Measurements from ENCODE around the gene BCAS3.

The BCAS3 gene

DNA sequence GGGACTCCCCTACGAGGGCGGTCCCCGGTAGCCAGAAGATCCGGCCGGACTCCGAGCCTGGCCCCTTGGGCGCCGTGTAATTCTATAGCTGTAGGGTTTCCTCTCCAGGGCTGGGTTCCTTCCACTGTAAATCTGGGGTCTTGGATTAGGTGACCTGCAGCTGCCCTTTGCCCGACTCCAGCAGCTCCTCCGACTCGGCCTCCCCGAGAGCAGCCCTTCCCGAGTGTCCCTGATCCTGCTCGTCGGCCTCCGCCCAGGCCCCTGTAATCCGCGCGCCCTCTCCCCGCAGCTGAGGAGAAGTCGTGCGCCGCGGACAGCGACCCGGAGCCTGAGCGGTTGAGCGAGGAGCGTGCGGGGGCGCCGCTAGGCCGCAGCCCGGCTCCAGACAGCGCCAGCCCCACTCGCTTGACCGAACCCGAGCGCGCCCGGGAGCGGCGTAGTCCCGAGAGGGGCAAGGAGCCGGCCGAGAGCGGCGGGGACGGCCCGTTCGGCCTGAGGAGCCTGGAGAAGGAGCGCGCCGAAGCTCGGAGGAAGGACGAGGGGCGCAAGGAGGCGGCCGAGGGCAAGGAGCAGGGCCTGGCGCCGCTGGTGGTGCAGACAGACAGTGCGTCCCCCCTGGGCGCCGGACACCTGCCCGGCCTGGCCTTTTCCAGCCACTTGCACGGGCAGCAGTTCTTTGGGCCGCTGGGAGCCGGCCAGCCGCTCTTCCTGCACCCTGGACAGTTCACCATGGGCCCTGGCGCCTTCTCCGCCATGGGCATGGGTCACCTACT is 727.4 kb downstream of the BCAS3 start:
- DNase-seq, result no peak

DNA sequence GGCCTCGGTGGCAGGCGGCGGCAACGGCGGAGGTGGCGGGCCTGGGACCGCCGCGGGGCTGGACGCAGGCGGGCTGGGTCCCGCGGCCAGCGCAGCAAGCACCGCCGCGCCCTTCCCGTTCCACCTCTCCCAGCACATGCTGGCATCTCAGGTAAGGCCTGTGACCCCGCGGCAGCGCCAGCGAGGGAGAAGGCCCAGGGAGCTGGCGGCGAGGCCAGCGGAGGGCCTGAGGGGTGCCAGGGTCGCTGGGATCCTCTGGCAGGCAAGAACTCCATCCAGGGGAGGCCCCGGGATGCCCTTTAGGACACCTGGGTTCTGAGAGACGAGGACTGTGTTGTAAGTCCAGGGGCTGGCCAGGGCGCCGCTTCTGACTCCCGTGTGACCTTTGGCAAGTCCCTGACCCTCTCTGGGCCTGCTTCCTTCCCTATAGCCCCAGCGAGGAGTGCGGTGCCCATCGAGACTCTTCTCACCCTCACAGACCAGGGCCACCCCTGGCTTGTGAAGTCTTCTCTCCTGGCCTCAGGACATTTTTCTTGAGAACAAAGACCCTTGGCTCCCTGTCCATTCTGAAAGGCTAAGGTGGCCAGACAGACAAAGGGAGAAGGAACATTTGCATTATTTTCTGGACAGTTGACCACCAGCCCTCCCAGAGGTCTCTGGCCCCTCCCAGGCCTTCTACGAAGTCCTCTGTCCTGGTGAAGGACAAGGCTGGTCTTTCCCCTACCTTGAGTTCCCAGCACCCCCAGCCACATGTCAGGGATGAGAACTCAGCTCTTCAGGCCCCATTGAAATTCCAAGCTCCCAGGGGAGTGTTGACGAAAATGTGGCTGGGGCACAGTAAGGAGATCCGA is 728.3 kb downstream of the BCAS3 start:
- DNase-seq, result no peak

DNA sequence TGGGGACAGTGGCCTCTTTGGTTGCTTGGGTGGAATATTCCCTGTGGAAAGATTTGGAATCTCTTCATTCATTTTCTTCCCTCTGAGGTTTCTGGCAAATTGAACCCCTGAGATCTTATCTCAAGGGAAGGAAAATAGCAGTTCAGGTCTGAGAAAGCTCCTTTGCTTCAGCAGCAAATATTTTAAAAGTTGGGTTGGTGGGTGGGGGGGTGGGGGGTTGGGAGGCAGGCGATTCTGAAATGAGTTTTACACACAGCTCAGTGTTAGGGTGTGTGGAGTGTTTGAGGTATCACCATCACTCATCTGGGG is 728.8 kb downstream of the BCAS3 start:
- no peak for DNase-seq

DNA sequence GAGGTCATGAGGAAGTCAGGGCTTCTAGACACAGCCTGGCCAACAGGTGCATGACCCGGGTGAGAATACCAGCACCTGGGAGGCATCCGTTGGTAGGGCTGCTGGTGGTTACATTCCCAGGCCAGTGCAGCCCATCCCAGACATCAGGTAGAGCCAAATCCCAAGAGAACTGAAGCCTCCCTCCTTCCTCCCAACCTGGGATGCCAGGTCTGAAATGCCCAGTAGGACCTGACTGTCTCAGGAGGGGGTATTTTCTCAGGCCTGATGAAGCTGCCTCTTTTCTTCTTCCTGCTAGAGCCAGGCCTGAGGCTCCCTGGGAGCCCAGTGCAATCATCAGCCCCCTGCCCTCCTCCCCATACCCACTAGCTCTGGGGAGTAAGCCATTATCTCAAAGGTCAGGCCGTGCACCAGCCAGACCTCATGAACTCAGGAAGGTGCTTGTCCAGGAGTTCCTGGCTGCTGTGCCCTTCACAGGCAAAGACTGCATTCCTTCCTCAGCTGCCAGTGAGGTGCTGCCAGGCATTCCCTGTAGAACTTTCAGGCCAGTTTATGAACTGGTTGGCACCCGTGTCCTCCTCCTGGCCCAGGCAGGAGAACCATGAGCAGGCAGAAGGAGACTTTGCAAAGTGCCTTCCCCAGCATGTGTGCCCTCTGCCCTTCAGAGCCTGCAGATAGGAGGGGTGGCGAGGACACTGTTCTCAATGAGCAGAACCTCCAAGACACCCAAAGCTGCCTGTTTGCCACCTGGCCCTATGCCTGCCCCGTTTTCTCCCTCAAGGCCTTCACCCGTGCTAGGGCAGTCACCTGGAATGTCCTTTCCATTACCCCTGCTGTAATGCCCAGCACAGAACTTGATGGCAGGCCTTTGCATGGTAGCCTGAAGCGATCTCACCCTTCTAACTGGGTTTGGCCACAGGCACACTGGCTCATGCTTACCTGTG is 729.6 kb downstream of the BCAS3 start:
- DNase-seq, result no peak

DNA sequence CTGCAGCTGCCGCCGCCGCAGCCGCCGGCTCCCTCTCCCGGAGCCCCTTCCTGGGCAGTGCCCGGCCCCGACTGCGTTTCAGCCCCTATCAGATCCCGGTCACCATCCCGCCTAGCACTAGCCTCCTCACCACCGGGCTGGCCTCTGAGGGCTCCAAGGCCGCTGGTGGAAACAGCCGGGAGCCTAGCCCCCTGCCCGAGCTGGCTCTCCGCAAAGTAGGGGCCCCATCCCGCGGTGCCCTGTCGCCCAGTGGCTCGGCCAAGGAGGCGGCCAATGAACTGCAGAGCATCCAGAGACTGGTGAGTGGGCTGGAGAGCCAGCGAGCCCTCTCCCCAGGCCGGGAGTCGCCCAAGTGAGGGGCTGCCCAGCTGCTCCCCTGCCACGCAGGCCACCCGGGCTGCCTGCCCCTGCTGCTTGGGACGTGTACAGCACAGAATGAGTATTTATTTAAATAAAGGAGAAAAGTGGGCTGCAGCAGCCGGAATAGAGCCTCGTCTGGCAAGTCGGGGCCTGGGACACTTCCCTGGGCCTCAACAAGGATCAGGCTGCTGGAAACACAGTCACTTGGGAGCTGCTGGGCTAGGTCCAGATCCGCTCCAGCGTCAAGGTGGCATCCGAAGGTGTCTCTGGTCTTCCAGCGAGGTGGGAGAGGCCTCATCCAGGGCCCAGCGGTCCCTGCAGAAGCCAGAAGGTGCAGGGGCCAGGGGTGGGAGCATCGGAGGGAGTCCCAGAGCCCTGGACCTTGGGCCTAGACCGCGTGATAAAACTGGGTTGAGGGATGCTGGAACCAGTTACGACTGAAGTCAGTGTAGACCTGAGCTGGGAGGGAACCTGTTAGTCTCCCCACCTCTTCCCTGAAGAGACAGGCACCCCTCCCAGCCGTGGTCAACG is 730.7 kb downstream of the BCAS3 start:
- DNase-seq, result no peak

DNA sequence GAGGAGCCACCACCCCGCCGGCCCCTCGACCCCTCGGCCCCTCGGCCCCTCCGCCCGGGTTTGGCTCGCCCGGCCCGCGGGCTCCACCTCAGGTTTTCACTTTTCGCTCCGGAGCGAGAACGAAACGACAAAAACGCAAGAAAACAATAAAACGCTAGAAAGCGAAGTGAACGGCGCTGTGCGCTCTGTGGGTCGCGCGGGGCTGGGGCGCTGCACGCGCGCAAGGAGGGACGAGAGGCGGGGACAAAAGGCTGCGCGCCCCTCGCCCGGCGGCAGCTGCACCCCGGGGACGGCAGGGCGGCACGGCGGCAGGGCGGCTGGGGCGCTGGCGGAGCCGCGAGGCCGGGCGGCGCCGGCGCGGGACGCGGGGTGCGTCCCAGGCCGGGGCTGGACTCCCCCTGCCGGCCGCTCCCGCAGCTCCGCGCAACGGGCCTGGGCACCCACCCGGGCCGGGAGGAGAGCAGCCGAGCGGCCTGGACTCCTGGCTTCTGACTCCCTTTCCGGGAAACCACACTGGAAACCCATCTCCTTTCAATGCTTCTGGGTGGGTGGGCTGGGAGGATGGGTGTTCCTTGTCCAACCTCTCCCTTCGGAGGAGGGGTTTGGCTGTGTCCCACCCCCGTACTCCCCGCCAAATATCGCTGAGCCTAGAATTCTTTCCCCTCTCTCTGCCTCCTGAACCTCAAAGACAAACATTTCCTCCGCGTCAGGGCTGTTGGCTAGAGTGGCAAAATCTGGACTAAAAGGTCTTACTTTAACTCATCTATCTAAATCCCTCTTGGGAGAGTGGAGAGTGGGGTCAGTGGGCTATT is 731.9 kb downstream of the BCAS3 start:
- DNase-seq, result no peak

DNA sequence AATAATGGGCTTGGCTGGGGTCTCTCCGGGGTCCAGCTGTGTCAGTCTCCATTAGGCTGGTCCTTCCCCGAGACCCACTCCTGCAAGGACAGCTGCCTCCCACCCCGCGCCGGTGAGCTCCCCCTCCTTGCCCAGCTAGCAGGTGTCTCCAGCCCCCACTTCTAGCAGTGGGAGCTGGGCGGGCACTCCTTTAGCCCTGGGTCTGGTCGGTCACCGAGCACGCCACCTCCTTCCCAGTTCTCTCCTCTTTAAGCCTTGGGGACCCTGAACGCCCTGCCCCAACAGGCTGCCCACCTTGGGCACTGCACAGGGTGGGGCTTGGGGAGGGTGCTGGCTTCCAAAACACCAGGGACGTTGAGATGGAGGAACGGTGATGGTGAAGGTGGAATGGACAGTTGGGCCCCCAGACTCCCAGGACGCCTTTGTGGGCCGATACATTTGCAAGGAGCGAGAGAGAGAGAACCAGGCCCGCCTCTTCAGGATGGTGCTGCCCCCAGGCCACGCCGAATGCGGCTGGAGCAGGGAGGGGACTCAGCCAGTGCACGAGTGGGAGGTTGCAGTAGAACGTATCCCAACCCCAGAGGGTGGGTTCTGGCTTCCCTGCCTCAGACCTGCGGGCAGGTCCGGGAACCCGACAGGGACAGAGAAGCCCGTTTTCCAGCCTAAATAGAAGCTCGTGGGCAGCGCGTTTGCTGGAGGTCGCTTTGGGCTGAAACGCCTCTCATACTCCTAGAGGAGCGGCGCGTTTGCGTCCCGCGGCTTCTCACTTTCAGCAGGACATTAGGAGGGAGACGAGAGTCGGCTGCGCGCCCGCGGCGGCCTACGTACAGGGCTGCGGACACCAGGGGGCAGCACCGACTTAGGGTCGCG is 732.7 kb downstream of the BCAS3 start:
- peak; percentile 79 for DNase-seq

DNA sequence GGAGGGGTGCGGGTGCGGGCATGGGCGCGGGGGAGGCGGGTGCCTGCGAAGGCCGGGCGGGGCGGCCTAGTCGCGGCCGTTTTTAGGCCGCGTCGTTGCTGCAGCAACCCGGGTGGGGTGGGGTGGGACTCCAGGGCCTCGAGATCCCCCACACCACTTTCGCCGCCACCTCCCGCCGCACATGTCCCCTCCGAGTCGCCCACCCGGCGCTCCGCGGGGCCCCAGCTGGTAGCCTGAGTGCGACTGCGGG is 733.3 kb downstream of the BCAS3 start:
- DNase-seq, result no peak

DNA sequence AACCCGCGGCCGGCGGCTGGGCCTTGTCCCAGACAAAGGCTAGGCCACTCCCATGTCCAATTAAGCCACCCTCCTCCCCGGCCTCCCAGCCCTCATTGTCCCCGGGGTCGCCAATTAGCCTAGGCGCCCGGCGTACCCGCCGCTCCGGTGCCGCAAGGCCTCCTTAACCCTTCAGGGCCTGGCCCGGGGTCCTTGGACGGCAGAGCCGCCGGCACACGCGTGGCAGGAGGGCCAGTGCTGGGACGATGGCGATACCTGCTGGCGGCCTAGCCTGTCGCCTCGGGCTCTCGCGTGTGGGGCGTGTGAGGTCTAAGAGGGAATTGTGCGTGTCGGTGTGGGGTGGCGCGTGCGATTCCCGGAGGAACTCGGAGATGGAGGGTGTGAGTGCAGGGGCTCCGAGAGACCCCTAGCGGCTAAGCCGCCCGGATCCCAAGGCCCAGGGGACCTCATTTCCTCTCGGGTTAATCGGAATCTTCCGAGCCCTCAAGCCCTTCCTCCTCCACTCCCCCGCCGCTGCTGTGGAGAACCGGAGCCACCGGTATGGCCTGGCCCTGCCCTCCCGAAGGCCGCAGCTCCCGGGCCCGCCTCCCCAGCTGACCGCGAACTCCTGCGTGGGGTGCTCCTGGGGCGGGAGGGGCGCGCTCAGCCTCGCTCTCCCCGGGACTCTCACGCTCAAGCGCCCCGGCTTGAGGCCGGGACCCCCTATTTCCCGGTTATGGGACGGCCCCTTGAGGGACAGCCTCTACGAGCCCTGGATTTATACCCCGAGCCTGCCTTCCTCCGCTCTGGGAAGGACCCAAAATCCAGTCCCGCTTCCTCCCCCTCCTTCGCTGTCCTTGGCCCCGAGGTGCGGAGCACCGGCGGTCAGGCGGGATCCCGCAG is 733.9 kb downstream of the BCAS3 start:
- DNase-seq, result no peak

DNA sequence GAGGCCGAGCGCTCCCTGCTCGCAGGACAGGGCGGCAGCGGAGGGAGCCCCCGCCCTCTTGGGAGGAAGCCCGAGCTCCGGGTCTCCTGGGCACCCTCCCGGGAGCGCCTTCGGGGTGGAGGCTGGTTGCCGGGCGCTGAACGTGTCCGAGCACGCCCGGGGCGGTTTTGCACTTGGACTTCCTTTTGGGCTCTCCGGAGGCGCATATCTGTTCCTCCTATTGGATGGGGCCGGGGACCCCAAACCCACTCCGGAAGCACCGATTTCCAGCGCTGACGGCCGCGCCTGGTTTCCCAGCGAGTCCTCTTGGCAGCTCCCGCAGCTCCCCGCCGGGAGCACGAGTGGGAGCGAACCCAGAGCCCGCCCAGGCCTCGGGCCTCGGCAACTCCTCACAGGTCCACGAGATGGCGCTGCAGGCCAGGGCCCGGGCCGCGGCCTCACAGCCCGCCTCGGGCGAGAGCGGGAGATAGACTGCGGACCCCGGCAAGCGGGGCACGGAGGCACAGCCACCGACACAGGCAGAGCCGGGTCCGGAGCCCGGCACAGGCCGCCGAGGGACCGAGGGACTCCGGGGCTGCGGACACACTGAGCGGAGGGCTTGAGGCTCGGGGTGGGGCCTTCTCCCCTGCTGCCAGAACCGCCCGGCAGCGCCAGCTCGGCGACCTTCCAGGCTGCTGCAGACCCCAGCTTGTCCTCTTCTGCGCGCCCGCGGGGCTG is 734.6 kb downstream of the BCAS3 start:
- peak; percentile 80 for DNase-seq

DNA sequence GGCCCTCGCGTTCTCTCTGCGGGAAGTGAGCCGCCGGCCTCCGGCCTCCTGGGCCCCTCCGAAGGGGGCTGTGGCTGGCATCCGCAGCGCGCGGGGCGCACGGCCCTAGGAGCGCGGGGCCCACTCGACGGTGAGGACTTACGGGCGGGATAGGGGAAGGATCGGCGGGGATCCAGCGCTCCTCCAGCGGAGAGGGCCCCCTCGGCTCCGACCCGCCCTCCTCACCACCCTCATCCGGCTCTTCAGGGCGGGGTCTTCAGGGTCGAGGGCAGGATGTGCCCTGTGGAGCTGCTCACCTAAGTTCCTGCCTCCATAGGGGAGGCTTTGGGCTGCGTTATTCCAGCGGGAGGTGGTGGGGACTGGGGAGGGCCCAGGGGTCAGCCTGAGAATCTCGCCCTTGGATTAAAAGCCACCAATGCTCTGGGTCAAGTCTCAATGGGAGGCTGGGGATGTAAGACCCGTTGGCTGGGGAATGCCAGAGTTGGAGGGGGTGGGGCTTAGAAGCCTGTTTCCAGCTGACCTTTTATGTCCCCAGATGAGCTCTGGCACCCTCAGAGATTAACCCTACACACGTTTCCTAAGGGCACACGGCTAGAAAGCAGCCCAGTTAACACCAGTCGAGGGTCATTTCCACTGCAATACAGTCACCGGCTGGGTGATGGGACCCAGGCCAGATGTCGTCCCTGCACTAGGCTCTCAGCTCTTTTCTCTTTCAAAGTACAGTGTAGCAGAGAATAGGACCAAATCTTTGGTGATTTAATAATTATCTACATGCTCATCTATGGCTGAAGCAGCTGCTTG is 735.4 kb downstream of the BCAS3 start:
- DNase-seq, result no peak

DNA sequence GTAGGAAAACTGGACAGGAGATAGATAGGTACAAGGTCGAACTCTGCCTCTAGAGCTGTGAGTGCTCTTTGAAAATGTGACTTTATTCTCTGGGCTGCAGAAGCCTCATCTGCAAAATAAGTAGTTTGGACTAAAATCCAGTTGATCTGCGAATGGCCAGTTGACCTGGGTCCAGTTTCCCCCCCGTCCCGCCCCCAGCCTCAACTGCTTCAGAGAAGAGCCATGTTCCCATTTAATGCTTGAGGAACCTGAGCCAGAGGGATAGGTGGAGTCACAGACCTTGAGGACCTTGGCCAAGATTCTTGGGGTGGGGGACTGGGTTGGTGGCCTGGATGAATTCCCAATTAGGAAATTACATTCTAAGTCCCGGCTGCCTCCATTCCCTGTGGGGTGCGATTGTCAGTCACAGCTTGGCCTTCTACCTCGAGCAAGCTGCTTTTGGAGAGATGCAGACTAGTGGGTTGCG is 736.0 kb downstream of the BCAS3 start:
- no peak for DNase-seq

DNA sequence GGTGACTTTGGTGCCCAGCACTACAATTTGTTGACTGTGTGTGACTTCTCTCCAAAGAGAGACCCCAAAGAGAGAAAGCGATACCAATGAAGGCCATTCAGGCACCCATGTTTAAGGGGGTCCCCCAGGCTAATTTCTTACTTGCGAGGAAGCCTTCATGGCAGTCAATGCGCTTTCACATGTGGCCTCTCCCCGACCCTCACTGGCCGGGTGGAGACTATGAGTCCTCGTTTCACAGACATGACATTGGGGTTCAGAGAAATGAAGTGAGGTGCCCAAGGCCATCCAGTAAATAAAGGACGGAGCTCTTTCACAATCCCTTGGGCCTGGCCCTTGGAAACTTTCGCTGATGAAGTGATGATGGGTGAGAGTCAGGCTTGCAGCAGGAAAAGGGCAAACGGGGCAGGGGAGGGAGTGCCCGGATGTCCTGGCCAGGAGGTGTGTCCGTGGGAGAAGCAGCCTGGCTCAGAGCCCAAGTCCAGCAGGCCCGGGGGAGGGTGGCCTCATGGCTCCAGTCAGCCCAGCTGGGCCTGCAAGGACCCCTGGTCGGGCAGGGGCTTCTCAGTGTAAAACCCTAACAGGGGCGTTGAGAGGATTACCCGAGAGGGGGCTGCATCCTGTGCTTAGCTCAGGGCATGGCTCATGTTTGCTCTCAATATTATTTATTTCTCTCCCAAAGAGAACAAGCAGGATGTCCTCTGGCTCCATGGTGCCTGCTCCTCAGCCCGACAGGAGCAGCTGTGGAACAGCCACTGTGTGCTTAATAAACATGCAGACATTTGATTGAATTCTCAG is 736.7 kb downstream of the BCAS3 start:
- DNase-seq, result no peak

DNA sequence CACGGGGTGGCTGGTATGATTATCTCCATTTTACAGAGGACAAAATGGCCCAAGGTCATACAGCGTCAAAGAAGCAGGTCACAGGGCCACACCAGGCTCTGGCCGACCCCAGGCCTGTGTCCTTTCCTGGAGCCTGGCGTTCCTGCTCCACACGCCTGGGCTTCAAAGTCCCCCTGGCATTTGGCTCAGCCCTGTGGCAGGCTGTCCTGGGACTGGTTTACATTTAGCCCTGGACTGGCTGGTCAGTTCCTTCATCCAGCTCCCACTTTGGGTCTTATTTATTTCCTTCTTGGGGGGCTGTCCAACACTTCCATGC is 737.2 kb downstream of the BCAS3 start:
- DNase-seq, result no peak

DNA sequence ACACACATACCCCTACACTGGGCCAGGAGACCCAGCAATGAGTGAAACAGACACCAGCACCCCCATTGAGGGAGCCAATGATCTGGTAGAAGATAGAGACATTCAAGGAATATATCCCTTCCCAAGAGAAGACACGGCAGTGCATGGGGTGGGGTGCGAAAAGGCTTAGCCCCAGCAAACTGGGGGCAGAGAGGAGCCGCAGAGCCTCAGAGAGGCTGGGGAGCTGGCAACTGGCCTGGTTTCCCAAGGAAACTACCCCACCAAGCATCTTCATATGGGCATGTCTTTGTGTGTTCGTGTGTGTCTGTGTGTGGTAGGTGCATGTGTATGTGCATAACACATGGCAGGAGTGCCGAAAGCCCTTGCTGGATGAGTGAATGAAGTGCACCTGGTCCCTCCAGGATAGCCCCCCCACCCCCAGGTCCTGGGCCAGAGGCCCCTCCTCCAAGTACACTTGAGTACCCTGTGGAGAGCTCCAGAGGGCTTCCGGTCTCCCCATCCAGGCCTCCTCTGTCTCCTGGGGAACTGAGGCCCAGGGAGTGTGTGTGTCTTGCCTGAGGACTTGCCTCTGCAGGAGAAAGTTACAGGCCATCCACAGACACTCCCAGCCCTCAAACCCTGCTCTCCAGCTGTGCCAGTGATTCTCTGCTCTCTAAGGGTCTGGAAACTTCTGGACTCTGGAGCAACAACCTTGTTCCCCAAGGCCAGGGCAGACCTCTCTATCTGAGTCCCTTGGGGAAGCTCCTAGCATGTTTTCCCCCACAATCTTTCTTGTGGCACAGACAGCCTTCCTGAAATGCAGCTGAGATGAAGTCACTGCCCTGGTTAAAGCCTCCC is 737.9 kb downstream of the BCAS3 start:
- DNase-seq, result no peak

DNA sequence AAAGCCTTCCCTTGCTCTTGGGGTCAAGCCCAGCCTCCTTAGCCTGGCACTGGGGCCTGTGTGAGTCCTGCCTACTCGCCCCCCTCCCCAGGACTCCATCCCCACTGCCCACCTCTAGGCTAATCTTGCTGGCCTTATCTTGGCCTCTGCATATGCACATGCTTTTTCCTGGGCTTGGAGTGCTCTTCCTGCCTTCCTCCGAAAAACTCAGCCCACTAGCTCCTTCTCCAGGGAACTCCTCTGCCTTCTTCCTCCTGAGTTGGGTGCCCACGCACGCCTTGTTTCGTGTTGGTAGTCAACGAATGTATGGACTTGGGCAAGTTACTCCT is 738.5 kb downstream of the BCAS3 start:
- no peak for DNase-seq
